Kidney (tissue), 22 donors: ENCODE results near the gene TYRP1. TPM values are rescaled to one million over a fixed set of nuclear protein-coding genes. Genes with fewer than 3 reads are reported as not detected.

Experiments
- DNase-seq, 5 donors: peaks; one replicate each; pipeline ENCODE4 v3.0.0-alpha.2; 2013 to 2020
- FAIRE-seq: peaks from 2 replicates; lab custom pipeline; 2012; peaks lifted over from hg19 to GRCh38; lab: Jason Lieb, UNC
- H3K27ac ChIP-seq, 2 donors: one replicate each; pipeline ENCODE4 v1.7.0; 2013; ENCODE audit warnings: low read depth in 2 of 2, low read length in 2 of 2, inconsistent platforms in 1 of 2
- H3K27me3 ChIP-seq: one replicate; pipeline ENCODE4 v1.7.1; 2013; ENCODE audit warnings: low read length, inconsistent platforms; ENCODE audit not compliant: control insufficient read depth, insufficient read depth
- H3K36me3 ChIP-seq, 3 donors: one replicate each; pipeline versions ENCODE4 v1.7.0 to v1.7.1; 2013; ENCODE audit warnings: low read length in 3 of 3, control low read depth in 1 of 3, inconsistent platforms in 1 of 3; ENCODE audit not compliant: insufficient read depth in 3 of 3, control insufficient read depth in 2 of 3
- H3K4me1 ChIP-seq, 3 donors: one replicate each; pipeline versions ENCODE4 v1.7.0 to v1.7.1; 2013; ENCODE audit warnings: low read length in 3 of 3, inconsistent platforms in 1 of 3, low read depth in 1 of 3; ENCODE audit not compliant: control insufficient read depth in 2 of 3, insufficient read depth in 2 of 3
- H3K4me3 ChIP-seq, 3 donors: one replicate each; pipeline versions ENCODE4 v1.7.0 to v1.8.1; 2013; ENCODE audit warnings: low read length in 3 of 3, control low read depth in 1 of 3, inconsistent platforms in 1 of 3
- H3K9ac ChIP-seq, 3 donors: one replicate each; pipeline versions ENCODE4 v1.7.0 to v1.7.1; 2013; ENCODE audit warnings: low read length in 3 of 3, control low read depth in 1 of 3, inconsistent platforms in 1 of 3
- H3K9me3 ChIP-seq, 3 donors: one replicate each; pipeline versions ENCODE4 v1.7.0 to v1.7.1; 2013; ENCODE audit warnings: low read length in 3 of 3, control low read depth in 1 of 3, inconsistent platforms in 1 of 3; ENCODE audit not compliant: control insufficient read depth in 2 of 3, insufficient read depth in 1 of 3
- intact Hi-C: fragments of 100-400 bp; cut with DNase I; formaldehyde crosslinking; loops from one replicate; pipeline ENCODE4 v1.11.1; 2022
- long read RNA-seq, 10 donors: library from polyadenylated mRNA in 1 of 10; unstranded in 1 of 10; transcript quantifications; one replicate each; pipeline ENCODE4 v2.0.0 and lab custom pipeline, GENCODE V29; 2021 to 2026
- polyA plus RNA-seq: library from polyadenylated mRNA; stranded (reverse); fragments of 350-450 nt; fragmentation: Illumina TruSeq; extraction: RNeasy Lipid Tissue Mini Kit (QIAGEN cat#74804); gene quantifications from one replicate; pipeline ENCODE4 v1.2.3, GENCODE V29; 2014; ENCODE audit warnings: low read depth, low replicate concordance; ENCODE audit not compliant: insufficient read depth
- total RNA-seq: library from RNA; stranded (reverse); fragmentation: NEBNext Ultra II Directional; extraction: Animal tissue kit (Norgen Biotek cat#: 25700); gene quantifications from one replicate; pipeline ENCODE4 v1.2.1, GENCODE V29; 2021
- TF ChIP-seq, protein P1 (sequence below): IDR thresholded peaks from 3 replicates; pipeline ENCODE4 v1.5.1; 2012; ENCODE audit warnings: mild to moderate bottlenecking, moderate library complexity, borderline replicate concordance; ENCODE audit not compliant: insufficient read depth; ENCODE audit errors: extremely low read depth
- donor health status: control.
- donor health status: control.
- donor health status: control.
- donor health status: control.
- donor health status: control.
- donor health status: DM: yes; HTN: yes; CAD: no.
- donor health status: Normal renal cell carcinoma (clear cell type).

The TYRP1 gene, protein sequence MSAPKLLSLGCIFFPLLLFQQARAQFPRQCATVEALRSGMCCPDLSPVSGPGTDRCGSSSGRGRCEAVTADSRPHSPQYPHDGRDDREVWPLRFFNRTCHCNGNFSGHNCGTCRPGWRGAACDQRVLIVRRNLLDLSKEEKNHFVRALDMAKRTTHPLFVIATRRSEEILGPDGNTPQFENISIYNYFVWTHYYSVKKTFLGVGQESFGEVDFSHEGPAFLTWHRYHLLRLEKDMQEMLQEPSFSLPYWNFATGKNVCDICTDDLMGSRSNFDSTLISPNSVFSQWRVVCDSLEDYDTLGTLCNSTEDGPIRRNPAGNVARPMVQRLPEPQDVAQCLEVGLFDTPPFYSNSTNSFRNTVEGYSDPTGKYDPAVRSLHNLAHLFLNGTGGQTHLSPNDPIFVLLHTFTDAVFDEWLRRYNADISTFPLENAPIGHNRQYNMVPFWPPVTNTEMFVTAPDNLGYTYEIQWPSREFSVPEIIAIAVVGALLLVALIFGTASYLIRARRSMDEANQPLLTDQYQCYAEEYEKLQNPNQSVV
- total RNA-seq (0.41 TPM), polyA plus RNA-seq (10.0 TPM)
- long read RNA-seq, donor 1: 0 reads
- long read RNA-seq, donor 2: 0 reads
- long read RNA-seq, donor 3: 0 reads
- long read RNA-seq, donor 4: 0 reads
- long read RNA-seq, donor 5: 0 reads
- long read RNA-seq, donor 6: 0 reads
- long read RNA-seq, donor 7: 0 reads
- long read RNA-seq, donor 8: 0 reads
- long read RNA-seq, donor 9, partial matches to known transcripts: 0 of 1 reads
- long read RNA-seq, donor 9, other reads (novel, unspliced or antisense): 0 of 1 reads
- long read RNA-seq, donor 10: 0 reads

DNA sequence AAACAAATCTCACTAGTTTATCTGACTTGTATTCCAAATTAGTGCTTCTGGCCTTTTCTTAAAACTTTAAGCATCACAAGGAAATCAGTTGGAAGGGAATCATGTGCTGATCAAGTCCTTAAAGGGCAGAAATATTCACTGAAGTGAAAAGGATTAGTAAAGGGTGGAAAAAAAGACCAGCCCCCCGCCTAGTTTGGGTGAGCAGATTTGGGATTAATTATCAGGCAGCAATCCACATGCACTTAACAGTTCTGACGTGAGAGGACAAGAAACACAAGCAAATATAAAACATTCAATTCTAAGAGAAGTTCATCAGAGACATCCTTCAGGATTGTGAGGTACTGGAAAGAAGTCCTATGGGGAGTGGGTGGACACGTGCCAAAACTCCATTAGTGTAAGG is at the start of gene TYRP1:
Gene TYRP1, plus strand, starts transcription at position 245 of the 400 bp plus-strand sequence. CDS start 612 bp downstream, outside the sequence.
- TF ChIP-seq, protein P1, sequence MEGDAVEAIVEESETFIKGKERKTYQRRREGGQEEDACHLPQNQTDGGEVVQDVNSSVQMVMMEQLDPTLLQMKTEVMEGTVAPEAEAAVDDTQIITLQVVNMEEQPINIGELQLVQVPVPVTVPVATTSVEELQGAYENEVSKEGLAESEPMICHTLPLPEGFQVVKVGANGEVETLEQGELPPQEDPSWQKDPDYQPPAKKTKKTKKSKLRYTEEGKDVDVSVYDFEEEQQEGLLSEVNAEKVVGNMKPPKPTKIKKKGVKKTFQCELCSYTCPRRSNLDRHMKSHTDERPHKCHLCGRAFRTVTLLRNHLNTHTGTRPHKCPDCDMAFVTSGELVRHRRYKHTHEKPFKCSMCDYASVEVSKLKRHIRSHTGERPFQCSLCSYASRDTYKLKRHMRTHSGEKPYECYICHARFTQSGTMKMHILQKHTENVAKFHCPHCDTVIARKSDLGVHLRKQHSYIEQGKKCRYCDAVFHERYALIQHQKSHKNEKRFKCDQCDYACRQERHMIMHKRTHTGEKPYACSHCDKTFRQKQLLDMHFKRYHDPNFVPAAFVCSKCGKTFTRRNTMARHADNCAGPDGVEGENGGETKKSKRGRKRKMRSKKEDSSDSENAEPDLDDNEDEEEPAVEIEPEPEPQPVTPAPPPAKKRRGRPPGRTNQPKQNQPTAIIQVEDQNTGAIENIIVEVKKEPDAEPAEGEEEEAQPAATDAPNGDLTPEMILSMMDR: no peak
- FAIRE-seq: no peak
- H3K36me3 ChIP-seq: no peaks in the 10 kb centered on the region
- intact Hi-C loops: no loop called here
- no peak within 1 kb of the TSS for H3K9ac ChIP-seq
- H3K27ac ChIP-seq: no peak within 1 kb of the TSS
- H3K4me1 ChIP-seq: no peaks in the 10 kb centered on the region
- H3K27me3 ChIP-seq: no peaks in the 10 kb centered on the region
- H3K9me3 ChIP-seq: no peaks in the 10 kb centered on the region
- no peak within 1 kb of the TSS for H3K4me3 ChIP-seq
- DNase-seq: no peak

DNA sequence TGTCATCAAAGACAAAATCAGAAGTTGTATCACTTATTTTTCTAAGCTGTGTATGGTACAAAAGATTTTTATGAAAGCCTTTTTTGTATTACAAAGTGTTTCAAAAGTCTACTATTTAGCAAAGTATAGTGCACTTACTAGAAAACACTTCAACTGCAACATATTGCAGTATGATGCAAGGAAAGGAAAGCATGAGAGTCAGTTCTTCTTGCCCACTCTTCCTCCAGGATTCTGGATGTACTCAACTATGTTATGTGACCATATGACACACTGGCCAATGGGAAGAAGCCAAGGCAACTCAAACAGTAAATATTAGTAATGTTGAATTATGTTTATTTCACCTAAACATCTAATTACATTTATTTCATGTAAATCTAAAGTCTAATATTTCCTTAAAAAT is 49.5 kb upstream of the TYRP1 start:
- no peaks in the 10 kb centered on the region for H3K36me3 ChIP-seq
- TF ChIP-seq, protein P1: no peak
- no peaks in the 10 kb centered on the region for H3K4me1 ChIP-seq
- DNase-seq: no peak
- no peak overlapping the region for H3K9ac ChIP-seq
- H3K27me3 ChIP-seq: no peaks in the 10 kb centered on the region
- no peaks in the 10 kb centered on the region for H3K9me3 ChIP-seq
- FAIRE-seq: no peak
- no peak overlapping the region for H3K27ac ChIP-seq
- intact Hi-C loops: no loop called here
- no peak overlapping the region for H3K4me3 ChIP-seq

DNA sequence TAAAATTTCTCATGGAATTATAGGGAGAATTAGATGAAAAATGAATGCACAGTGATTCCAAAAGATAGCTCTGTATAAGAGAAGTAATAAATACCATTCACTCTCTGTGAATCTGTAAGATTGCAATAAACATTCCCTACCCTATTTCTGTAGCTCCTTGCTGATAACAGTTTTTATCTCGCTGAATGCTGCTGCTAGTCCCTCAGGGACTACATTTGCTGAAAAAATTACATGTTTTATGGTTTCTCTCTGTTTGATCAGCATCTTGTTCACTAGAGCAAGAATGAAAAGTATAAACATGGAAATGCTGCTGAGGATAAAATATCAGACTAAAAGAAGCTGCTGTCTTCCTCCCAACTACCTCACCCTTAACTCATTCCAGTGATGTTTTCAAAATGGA is 44.3 kb upstream of the TYRP1 start:
- intact Hi-C loops: no loop called here
- Histone ChIP-seq H3K4me3 (no peak overlapping the region), H3K27me3 (no peaks in the 10 kb centered on the region), H3K4me1 (no peaks in the 10 kb centered on the region), H3K9ac (no peak overlapping the region), H3K27ac (no peak overlapping the region), H3K9me3 (no peaks in the 10 kb centered on the region), H3K36me3 (no peaks in the 10 kb centered on the region)
- FAIRE-seq: no peak
- no peak for DNase-seq
- TF ChIP-seq, protein P1: no peak
